Astrocyte (in vitro differentiated cells and primary cell): Measurements from ENCODE around the gene KLK1.
"Not testable (repeated sequence)": the region's sequence is repeated elsewhere in the genome, so short reads cannot be mapped to it uniquely, and the experiment has no call there.

Source experiments
- CTCF ChIP-seq: IDR thresholded peaks from 2 replicates; pipeline ENCODE4 v1.5.1; 2011; ENCODE audit warnings: low read depth, mild to moderate bottlenecking, inconsistent platforms, low read length, moderate library complexity; ENCODE audit not compliant: insufficient read depth
- EZH2 ChIP-seq: IDR thresholded peaks from 2 replicates; pipeline ENCODE4 v1.6.1; 2012; ENCODE audit warnings: mild to moderate bottlenecking, low read length, inconsistent platforms; ENCODE audit not compliant: insufficient read depth

- TF ChIP-seq CTCF, EZH2: not testable (repeated sequence)
Measured at GRCh38 chr19:50783848-50784152, 39.8 kb downstream of the KLK1 start.
